PC-3 (cell line): Measurements from ENCODE around the gene MCEMP1.

Experiments used
- EZH2 ChIP-seq: fragments of 300-600 bp; sonication (generic); IDR thresholded peaks from one replicate; pipeline ENCODE4 v1.6.1; 2017; ENCODE audit warnings: antibody characterized with exemption, mild to moderate bottlenecking, low read length; ENCODE audit not compliant: unreplicated experiment
- TF ChIP-seq, protein P1 (sequence below): fragments of 300-600 bp; sonication (generic); conservative IDR thresholded peaks from 2 replicates; pipeline ENCODE4 v1.5.1; 2017; ENCODE audit warnings: antibody characterized with exemption, low read depth, mild to moderate bottlenecking, low read length

GRCh38 chr19:7706955-7707456 lies 30.1 kb downstream of the MCEMP1 start:
- no peak for TF ChIP-seq EZH2
- TF ChIP-seq, protein P1, sequence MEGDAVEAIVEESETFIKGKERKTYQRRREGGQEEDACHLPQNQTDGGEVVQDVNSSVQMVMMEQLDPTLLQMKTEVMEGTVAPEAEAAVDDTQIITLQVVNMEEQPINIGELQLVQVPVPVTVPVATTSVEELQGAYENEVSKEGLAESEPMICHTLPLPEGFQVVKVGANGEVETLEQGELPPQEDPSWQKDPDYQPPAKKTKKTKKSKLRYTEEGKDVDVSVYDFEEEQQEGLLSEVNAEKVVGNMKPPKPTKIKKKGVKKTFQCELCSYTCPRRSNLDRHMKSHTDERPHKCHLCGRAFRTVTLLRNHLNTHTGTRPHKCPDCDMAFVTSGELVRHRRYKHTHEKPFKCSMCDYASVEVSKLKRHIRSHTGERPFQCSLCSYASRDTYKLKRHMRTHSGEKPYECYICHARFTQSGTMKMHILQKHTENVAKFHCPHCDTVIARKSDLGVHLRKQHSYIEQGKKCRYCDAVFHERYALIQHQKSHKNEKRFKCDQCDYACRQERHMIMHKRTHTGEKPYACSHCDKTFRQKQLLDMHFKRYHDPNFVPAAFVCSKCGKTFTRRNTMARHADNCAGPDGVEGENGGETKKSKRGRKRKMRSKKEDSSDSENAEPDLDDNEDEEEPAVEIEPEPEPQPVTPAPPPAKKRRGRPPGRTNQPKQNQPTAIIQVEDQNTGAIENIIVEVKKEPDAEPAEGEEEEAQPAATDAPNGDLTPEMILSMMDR, result no peak
